ENCODE results near the gene AARSD1.
"Not testable (repeated sequence)": the region's sequence is repeated elsewhere in the genome, so short reads cannot be mapped to it uniquely, and the experiment has no call there.

Gene AARSD1

DNA sequence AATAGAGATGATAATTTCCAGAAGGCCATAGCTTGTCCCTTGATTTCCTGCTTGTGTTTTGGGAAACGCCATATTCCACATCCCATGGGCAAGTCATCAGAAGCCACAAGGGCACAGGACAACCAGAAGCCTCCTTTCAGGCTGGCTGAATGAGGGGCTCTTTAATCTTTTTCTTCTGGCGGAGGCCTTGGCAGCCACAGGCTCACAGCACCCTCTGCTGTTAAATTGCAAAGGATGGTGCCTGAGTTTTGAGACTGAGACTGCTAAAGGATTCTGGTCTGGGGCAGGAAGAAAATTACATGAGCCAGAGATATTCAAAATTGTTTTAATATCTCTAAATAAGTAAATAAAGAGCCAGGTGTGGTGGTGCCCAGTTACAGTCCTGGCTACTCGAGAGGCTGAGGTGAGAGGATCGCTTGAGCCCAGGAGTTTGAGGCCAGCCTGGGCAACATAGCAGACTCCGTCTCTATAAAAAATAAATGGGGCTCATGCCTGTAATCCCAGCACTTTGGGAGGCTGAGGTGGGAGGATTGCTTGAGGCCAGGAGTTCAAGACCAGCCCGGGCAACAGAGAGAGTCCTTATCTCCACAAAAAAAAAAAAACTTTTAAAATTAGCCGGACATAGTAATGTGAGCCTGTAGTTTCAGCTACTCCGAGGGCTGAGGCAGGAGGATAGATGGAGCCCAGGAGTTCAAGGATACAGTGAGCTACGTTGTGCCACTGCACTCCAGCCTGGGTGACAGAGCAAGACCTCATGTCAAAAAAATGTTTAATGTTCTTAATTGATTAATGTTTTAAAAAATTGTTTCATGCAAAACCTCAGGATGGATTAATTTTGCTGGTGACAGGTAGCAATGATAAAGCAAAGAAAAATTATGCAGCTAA lies 26.3 kb downstream of the AARSD1 start:
- H3K4me1 ChIP-seq: no peaks in the 10 kb centered on the region

DNA sequence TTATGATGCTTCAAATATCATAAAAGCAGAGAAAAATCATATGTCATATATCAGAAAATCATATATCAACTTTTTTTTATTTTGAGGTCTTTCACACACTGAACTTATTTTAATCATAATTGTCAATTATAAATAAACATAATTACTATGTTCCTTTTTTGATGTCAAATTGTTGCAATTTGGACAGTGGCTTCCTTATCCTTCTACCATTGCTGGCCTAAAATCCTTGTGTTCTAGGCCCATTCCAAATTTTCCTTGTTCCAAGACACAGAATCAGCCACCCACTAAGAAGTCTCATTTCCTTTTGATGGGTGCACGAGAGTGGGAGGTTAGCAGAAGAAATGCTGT lies 34.8 kb downstream of the AARSD1 start:
- H3K9me3 ChIP-seq: no peaks in the 10 kb centered on the region
- no peaks in the 10 kb centered on the region for H3K36me3 ChIP-seq
- no peak for DNase-seq
- no peak overlapping the region for H3K4me3 ChIP-seq (ENCODE audit: low read depth, low read length)
- TF ChIP-seq, protein P1, sequence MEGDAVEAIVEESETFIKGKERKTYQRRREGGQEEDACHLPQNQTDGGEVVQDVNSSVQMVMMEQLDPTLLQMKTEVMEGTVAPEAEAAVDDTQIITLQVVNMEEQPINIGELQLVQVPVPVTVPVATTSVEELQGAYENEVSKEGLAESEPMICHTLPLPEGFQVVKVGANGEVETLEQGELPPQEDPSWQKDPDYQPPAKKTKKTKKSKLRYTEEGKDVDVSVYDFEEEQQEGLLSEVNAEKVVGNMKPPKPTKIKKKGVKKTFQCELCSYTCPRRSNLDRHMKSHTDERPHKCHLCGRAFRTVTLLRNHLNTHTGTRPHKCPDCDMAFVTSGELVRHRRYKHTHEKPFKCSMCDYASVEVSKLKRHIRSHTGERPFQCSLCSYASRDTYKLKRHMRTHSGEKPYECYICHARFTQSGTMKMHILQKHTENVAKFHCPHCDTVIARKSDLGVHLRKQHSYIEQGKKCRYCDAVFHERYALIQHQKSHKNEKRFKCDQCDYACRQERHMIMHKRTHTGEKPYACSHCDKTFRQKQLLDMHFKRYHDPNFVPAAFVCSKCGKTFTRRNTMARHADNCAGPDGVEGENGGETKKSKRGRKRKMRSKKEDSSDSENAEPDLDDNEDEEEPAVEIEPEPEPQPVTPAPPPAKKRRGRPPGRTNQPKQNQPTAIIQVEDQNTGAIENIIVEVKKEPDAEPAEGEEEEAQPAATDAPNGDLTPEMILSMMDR (IDR thresholded peaks at IDR 0.05; ENCODE audit: low read depth, low read length): no peak
- peaks cover 15% of the 10 kb centered on the region for H3K27me3 ChIP-seq
- no peaks in the 10 kb centered on the region for H3K4me1 ChIP-seq

More for the DNA sequence above, 26.3 kb downstream of the AARSD1 start:
- Histone ChIP-seq H3K36me3 (no peaks in the 10 kb centered on the region), H3K27me3 (peaks cover 24% of the 10 kb centered on the region), H3K4me3 (ENCODE audit: low read depth, low read length) (no peak overlapping the region), H3K9me3 (no peaks in the 10 kb centered on the region)
- DNase-seq: peak; percentile 59
- TF ChIP-seq, protein P1 (IDR thresholded peaks at IDR 0.05; ENCODE audit: low read depth, low read length): peak; percentile 84

DNA sequence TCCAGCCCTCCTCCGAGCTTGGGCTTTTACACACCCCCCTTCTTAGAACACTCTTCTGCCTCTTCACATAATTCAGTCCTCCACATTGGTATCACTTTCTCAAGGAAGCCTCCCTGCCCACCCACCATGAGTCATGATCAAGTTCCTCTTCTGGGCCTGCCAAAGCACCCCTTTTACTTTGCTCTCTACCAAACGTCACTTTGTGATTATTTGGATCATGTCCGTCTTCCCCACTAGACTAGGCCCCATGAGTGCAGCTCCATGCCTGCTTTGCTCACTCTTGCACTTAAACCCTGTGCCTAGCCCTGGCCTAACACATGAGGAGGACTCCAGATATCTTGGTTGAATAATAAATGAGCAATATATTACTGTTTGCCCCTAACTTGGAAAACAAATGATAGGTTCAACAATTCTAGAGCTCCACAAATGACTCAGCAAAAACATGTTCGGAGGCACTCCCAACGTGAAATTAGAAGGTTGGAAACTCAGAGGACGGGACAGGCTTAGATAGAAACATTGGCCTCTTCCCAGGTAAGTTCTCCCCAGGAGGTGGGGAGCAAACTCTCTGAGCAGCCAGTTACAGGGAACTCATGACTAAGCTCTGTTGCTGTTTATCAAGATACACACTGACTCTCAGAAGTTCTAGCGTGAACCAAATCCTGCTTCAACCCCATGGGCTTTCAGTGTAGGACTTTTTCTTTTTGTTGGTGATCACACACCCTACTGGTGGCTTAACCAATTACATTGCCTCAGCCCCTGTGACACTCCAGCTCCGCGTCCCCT lies 35.3 kb downstream of the AARSD1 start:
- Histone ChIP-seq H3K36me3 (no peaks in the 10 kb centered on the region), H3K27me3 (peaks cover 10% of the 10 kb centered on the region), H3K4me1 (no peaks in the 10 kb centered on the region), H3K4me3 (ENCODE audit: low read depth, low read length) (no peak overlapping the region), H3K9me3 (no peaks in the 10 kb centered on the region)
- DNase-seq: peak; percentile 29
- TF ChIP-seq, protein P1 (IDR thresholded peaks at IDR 0.05; ENCODE audit: low read depth, low read length): peak; percentile 59

DNA sequence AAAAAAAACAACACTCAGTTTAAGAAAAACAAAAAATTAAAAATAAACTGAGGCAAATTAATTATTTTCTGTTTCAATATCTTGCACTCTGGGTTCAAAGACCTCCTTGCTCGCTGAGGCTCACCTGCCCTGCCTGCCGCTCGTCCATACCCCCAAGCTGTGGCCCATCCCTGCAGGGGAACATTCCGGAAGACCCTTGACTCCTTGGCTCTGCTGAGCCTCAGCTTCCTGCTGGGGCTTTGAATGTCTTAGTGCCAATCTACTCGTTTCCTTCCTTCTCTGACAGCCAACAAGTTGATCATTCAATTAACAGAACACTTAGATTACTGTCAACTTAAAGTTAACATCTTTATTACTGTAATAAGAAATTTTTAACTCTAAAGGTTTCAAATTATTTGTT lies 39.4 kb downstream of the AARSD1 start:
- no peaks in the 10 kb centered on the region for H3K36me3 ChIP-seq
- no peaks in the 10 kb centered on the region for H3K4me1 ChIP-seq
- H3K4me3 ChIP-seq (ENCODE audit: low read depth, low read length): no peak overlapping the region
- peaks cover 40% of the 10 kb centered on the region for H3K27me3 ChIP-seq
- DNase-seq: no peak
- no peaks in the 10 kb centered on the region for H3K9me3 ChIP-seq
- TF ChIP-seq, protein P1 (IDR thresholded peaks at IDR 0.05; ENCODE audit: low read depth, low read length): no peak

DNA sequence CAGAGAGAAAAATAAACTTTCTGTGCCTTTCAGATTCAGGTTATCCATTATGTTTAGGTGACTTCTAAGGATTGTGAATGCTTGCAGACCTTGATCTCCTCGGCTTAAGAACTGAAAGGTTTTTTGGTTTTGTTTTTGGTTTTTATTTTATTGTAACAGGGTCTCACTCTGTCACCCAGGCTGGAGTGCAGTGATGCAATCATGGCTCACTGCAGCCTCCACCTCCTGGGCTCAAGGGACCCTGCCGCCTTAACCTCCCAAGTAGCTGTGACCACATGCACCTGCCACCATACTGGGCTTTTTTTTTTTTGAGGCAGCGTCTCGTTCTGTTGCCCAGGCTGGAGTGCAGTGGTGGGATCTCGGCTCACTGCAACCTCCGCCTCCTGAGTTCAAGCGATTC lies 40.8 kb downstream of the AARSD1 start:
- not testable (repeated sequence) for DNase-seq; H3K9me3 ChIP-seq; H3K4me1 ChIP-seq; H3K4me3 ChIP-seq (ENCODE audit: low read depth, low read length); H3K36me3 ChIP-seq
- peaks cover 52% of the 10 kb centered on the region for H3K27me3 ChIP-seq

DNA sequence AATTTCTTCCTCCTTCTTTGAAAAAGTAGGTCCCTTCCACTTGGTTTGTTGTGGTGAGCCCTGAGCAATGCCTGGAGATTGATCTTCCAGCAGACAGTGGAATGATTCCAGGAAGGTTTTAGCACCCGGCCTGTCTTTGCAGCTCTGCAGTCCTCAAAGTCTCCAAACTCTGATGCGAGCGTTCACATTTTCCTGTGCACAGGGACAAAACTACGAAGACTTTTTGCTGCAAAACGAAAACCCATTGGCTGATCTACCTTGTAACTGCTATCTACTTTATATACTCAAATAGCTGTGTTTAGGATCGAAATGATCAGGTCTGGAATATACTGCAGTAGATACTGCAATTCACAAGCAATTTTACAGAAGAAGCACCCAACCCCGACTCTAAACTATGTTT lies 42.0 kb downstream of the AARSD1 start:
- no peak overlapping the region for H3K4me3 ChIP-seq (ENCODE audit: low read depth, low read length)
- H3K4me1 ChIP-seq: no peaks in the 10 kb centered on the region
- TF ChIP-seq, protein P1 (IDR thresholded peaks at IDR 0.05; ENCODE audit: low read depth, low read length): no peak
- no peak for DNase-seq
- peaks cover 52% of the 10 kb centered on the region for H3K27me3 ChIP-seq
- no peaks in the 10 kb centered on the region for H3K36me3 ChIP-seq
- H3K9me3 ChIP-seq: no peaks in the 10 kb centered on the region

Measured in BE2C (cell line).